Vagina (tissue), 2 donors: ENCODE measurements around the gene FGFR3. TPM values are rescaled to one million over a fixed set of nuclear protein-coding genes. Genes with fewer than 3 reads are reported as not detected.
A peak's percentile ranks its signal among the peaks of the same experiment; 100 is the strongest.

Source experiments
- DNase-seq, 2 donors: peaks; one replicate each; pipeline ENCODE4 v3.0.0-alpha.2; 2017; ENCODE audit errors: extremely low spot score in 2 of 2
- H3K27ac ChIP-seq: fragments of 200-600 bp; sonication (generic); one replicate; pipeline ENCODE4 v1.5.1; 2019
- H3K27me3 ChIP-seq: fragments of 200-600 bp; sonication (generic); one replicate; pipeline ENCODE4 v1.5.1; 2019
- H3K36me3 ChIP-seq, 2 donors: fragments of 200-600 bp; sonication (generic); one replicate each; pipeline ENCODE4 v1.5.1; 2017 to 2019
- H3K4me1 ChIP-seq: fragments of 200-600 bp; sonication (generic); one replicate; pipeline ENCODE4 v1.5.1; 2019
- H3K4me3 ChIP-seq, 2 donors: fragments of 200-600 bp; sonication (generic); 1 replicate in 1 of 2; 2 replicates in 1 of 2; pipeline ENCODE4 v1.5.1; 2016 to 2019
- H3K9me3 ChIP-seq: fragments of 200-600 bp; sonication (generic); one replicate; pipeline ENCODE4 v1.5.1; 2019
- CTCF ChIP-seq, 3 experiments: fragments of 450-650 bp in 2 of 3; fragments of 200-600 bp in 1 of 3; sonication (generic) in 1 of 3; IDR thresholded peaks; one replicate each; pipeline ENCODE4 v1.5.1; 2017 to 2019; ENCODE audit warnings: antibody characterized with exemption in 3 of 3, mild to moderate bottlenecking in 2 of 3, moderate library complexity in 2 of 3
- POLR2A ChIP-seq, 2 donors: fragments of 450-650 bp; IDR thresholded peaks; one replicate each; pipeline ENCODE4 v1.6.1; 2017; ENCODE audit warnings: antibody characterized with exemption in 2 of 2, mild to moderate bottlenecking in 2 of 2, moderate library complexity in 2 of 2
- POLR2AphosphoS5 ChIP-seq, 2 donors: sonication (generic); formaldehyde crosslinking; IDR thresholded peaks; one replicate each; pipeline ENCODE4 v1.9.0; 2017; ENCODE audit warnings: antibody characterized with exemption in 2 of 2, mild to moderate bottlenecking in 2 of 2, low read depth in 1 of 2; ENCODE audit not compliant: insufficient read depth in 1 of 2
- intact Hi-C: fragments of 100-400 bp; cut with DNase I; formaldehyde crosslinking; loops from one replicate; pipeline ENCODE4 v1.15.1; 2023
- total RNA-seq: library from RNA; depleted of rRNA; stranded (reverse); fragments of >200 nt; gene quantifications from one replicate; pipeline ENCODE4 v1.2.3, GENCODE V29; 2016

Gene FGFR3
- total RNA-seq: 96.5 TPM

GRCh38 chr4:1792832-1793495 is at the start of gene FGFR3:
Gene FGFR3, plus strand, starts transcription at chr4:1793293. Its CDS starts 642 bp downstream, at chr4:1793935.
- Histone ChIP-seq H3K9me3 (no peaks in the 10 kb centered on the region), H3K4me3 (peak within 1 kb of the TSS; percentile 47 to 66), H3K27ac (peak within 1 kb of the TSS; percentile 3), H3K4me1 (peaks cover 32% of the 10 kb centered on the region), H3K36me3 (no peaks in the 10 kb centered on the region), H3K27me3 (no peaks in the 10 kb centered on the region)
- intact Hi-C loops: no loop called here
- TF ChIP-seq CTCF (IDR thresholded peaks at IDR 0.05) (no peak), POLR2A (IDR thresholded peaks at IDR 0.05) (peak in 1 of 2 donors; percentile 38), POLR2AphosphoS5 (IDR thresholded peaks at IDR 0.05; ENCODE audit: insufficient read depth in 1 of 2, low read depth in 1 of 2) (no peak)
- no peak for DNase-seq

- Histone ChIP-seq H3K4me3 (no peak overlapping the region), H3K4me1 (peaks cover 4% of the 10 kb centered on the region), H3K27me3 (no peaks in the 10 kb centered on the region), H3K9me3 (no peaks in the 10 kb centered on the region), H3K36me3 (peaks cover 0 to 6% of the 10 kb centered on the region in 2 donors), H3K27ac (no peak overlapping the region)
- intact Hi-C loops: no loop called here
- DNase-seq: no peak
- no peak for TF ChIP-seq POLR2A (IDR thresholded peaks at IDR 0.05)
- TF ChIP-seq POLR2AphosphoS5 (IDR thresholded peaks at IDR 0.05; ENCODE audit: insufficient read depth in 1 of 2, low read depth in 1 of 2): no peak
- TF ChIP-seq CTCF (IDR thresholded peaks at IDR 0.05): no peak
Measured at GRCh38 chr4:1743551-1743950, 49.5 kb upstream of the FGFR3 start.

DNA sequence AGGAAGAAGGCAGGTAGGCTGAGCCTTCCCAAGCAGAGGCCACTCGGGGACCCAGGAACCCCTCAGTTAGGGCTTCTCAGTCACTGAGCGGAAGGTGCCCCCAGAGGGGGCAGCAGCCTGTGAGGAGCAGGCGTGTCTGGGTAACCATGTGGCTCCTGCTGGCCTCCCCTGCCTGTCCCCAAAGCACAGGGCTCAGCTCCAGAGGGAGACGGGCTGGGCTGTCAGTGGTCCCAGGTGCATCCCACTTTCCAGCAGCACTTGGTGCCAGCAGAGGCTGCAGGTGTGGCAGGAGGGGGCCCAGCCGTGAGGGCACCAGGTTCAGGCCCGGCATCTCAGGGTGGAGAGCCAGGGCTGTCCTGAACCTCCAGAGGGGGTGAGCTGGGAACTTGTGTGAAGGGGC is 49.1 kb upstream of the FGFR3 start:
- H3K4me3 ChIP-seq: no peak overlapping the region
- no peaks in the 10 kb centered on the region for H3K9me3 ChIP-seq
- no peak overlapping the region for H3K27ac ChIP-seq
- H3K27me3 ChIP-seq: no peaks in the 10 kb centered on the region
- H3K4me1 ChIP-seq: peaks cover 8% of the 10 kb centered on the region
- TF ChIP-seq POLR2A (IDR thresholded peaks at IDR 0.05): no peak
- TF ChIP-seq POLR2AphosphoS5 (IDR thresholded peaks at IDR 0.05; ENCODE audit: insufficient read depth in 1 of 2, low read depth in 1 of 2): no peak
- TF ChIP-seq CTCF (IDR thresholded peaks at IDR 0.05): no peak
- intact Hi-C loops: no loop called here
- H3K36me3 ChIP-seq: peaks cover 0 to 5% of the 10 kb centered on the region in 2 donors
- DNase-seq: no peak

DNA sequence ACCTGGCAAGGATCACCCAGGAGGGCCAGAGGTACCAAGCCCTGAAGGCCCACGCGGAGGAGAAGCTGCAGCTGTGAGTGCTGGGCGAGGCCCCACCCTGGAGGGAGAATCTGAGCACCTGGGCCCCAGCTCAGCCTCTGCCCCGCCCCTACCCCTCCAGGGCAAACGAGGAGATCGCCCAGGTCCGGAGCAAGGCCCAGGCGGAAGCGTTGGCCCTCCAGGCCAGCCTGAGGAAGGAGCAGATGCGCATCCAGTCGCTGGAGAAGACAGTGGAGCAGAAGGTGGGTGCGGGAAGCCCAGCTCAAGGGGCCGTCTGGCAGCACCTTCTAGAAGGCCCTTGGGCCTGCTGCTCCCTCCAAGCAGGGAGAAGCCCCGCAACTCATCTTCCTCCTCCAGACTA is 48.5 kb upstream of the FGFR3 start:
- H3K4me1 ChIP-seq: peaks cover 8% of the 10 kb centered on the region
- no peaks in the 10 kb centered on the region for H3K9me3 ChIP-seq
- H3K27ac ChIP-seq: no peak overlapping the region
- H3K27me3 ChIP-seq: no peaks in the 10 kb centered on the region
- no peak for DNase-seq
- intact Hi-C loops: no loop called here
- TF ChIP-seq POLR2AphosphoS5 (IDR thresholded peaks at IDR 0.05; ENCODE audit: insufficient read depth in 1 of 2, low read depth in 1 of 2) (no peak), CTCF (IDR thresholded peaks at IDR 0.05) (no peak), POLR2A (IDR thresholded peaks at IDR 0.05) (no peak)
- no peak overlapping the region for H3K4me3 ChIP-seq
- no peaks in the 10 kb centered on the region for H3K36me3 ChIP-seq

GRCh38 chr4:1745165-1745564 is 47.9 kb upstream of the FGFR3 start:
- intact Hi-C loops: loop anchor here (5.0 kb wide), 1 partner anchor 62 kb away; no protein-coding TSS in a partner anchor

More at GRCh38 chr4:1745165-1745564, 47.9 kb upstream of the FGFR3 start:
- Histone ChIP-seq H3K36me3 (no peaks in the 10 kb centered on the region), H3K27me3 (no peaks in the 10 kb centered on the region), H3K4me3 (no peak overlapping the region), H3K4me1 (peaks cover 8% of the 10 kb centered on the region), H3K27ac (no peak overlapping the region), H3K9me3 (no peaks in the 10 kb centered on the region)
- DNase-seq: no peak
- TF ChIP-seq POLR2A (IDR thresholded peaks at IDR 0.05) (no peak), POLR2AphosphoS5 (IDR thresholded peaks at IDR 0.05; ENCODE audit: insufficient read depth in 1 of 2, low read depth in 1 of 2) (no peak), CTCF (IDR thresholded peaks at IDR 0.05) (no peak)
